Activated CD4-positive, CD25-positive, alpha-beta regulatory T cell treated with anti-CD3 and anti-CD28 coated beads, Interleukin-2, amount 50 U/mL, for 72 hours (primary cell): ENCODE data around the gene GANC.
"Not testable (repeated sequence)": the region's sequence is repeated elsewhere in the genome, so short reads cannot be mapped to it uniquely, and the experiment has no call there.

Source experiments
- DNase-seq: peaks from one replicate; pipeline ENCODE4 v3.0.0; 2021

GANC gene

DNA sequence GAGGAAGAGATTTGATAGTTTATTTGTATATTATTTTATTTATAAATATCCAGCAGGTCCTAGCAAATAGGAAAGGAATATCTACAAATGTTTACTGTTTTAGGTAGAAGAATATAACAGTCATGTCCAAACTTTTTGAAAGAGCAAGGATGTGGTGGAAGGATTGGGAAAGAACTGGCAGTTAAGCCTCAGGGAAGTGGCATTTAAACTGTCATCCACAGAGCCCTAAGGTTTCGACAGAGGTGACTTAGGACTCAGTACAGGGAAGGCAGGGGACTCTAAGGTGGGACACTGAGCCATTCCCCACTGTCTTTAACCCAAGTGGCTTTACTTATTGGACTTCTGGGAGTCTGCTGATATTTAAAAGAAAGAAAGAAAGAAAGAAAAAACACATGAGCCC is 12.0 kb downstream of the GANC start:
- no peak for DNase-seq

DNA sequence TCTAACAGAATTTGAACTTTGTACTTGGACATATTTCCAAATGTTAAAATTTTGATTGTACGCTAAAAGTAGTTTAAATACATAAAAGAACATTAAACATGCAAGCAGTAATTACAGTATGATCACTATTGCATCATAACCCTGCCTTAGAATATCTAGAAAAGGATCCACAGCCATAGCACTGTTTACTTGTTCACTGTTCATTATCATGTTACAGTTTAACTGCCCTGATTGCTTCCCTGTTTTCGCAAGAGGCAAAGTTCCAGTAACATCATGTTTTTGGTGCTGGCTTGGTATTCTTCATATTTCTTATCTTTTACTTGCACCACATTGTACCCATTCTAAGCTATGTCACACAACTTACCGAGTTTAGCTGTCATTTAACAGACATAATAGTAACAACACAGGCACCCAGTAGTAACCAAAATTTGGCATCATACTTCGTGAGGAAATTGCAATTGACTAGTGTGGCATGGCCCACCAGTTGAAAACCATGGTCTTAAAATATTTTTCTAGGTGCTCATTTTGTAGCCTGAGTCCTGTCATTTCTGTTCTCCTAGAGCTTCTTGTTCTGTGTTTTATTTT is 13.5 kb downstream of the GANC start:
- no peak for DNase-seq

DNA sequence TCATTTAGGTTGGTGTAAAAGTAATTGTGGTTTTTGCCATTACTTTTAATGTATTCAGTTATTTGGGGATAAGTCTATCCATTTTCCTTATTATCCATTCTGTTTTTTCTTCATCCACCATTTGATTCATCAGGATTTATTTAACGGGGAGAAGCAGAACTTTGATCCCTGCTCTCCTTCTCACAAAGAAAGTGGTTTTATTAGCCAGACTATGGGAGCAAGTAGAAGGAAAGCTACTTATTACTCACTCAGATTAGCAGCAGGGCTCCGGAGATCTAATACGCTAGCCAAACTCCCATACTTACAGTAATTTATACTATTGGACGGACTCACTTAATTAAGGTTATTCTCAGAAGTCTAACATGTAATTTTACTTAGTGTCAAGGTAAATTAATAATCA is 14.9 kb downstream of the GANC start:
- no peak for DNase-seq

DNA sequence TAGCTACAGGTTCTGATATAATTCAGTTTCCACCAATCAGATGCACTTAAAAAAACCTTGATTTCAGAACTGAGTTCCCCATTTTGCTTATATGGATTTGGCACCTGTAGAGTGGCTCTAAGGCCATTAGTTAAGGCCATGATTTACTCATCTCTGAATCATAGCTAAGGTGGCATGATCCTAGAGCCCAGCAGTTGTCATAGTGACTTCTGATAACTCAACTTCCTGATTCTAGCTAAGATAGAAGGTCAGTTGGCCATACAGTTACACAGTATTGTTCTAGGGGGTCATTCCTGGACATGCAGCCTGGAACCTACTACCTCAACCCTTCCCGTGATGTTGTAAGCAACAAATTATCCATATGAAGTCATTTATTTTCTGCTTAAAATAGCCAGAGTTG is 16.2 kb downstream of the GANC start:
- DNase-seq, result no peak

DNA sequence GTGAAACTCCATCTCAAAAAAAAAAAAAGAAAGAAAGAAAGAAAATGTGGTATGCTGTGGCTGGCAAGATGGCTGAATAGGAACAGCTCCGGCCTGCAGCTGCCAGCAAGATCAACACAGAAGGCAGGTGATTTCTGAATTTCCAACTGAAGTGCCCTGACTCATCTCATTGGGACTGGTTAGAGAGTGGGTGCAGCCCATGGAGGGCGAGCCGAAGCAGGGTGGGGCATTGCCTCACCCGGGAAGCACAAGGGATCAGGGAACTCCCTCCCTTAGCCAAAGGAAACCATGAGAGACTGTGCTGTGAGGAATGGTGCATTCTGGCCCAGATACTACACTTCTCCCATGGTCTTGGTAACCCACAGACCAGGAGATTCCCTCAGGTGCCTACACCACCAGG is 28.0 kb downstream of the GANC start:
- DNase-seq, result not testable (repeated sequence)

DNA sequence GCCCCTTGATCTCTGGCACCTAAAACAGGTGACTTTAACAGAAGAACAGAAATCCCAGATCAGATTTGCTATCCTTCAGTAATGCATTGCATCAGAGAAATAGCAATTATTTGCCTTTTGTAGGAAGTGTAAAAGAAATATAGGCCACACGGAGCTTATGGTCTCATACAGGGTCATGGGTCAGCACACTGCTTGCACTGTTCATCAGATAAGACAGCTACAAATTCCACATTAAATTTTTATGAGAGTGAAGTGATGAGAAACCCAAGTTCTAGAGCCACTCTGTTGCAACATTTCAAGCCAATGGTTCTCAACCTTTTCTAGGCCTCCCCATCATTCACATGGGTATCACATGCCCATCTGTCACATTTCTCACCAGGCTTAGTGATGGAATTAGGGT is 33.7 kb downstream of the GANC start:
- DNase-seq, result no peak

DNA sequence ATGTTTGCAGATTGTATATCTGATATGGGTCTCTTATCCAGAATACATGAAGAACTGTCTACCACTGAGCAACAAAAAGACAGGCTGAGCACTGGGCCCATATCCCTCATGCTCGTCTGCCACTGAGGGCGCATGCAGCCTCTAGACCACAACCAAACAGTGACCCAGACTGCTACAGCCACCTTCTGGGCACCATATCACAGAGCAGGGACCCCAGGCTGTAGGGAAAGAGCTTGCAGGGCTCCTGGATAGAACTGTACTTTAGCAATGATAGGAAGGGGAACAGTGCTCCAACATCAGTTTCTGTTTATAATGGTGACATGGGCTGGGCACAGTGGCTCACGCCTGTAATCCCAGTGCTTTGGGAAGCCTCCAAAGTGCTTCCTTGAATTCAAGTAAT is 40.5 kb downstream of the GANC start:
- no peak for DNase-seq

DNA sequence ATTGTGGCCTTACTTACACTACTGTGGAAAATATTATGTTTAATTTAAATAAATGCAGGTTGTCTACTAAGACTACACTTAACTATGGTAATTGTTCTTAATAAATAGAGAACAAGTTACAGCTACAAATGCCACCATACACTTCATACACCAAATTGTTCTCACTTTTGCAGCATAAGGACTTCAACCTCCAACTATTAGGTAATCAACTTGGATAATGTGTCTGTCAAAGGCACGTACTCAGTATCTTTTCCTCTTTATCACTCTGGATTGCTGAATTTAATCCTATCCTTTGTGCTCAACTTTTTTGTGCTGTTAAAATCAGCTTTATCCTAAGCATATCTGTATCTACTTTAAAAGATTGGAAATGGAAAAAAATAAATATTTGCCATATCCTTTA is 41.8 kb downstream of the GANC start:
- no peak for DNase-seq

DNA sequence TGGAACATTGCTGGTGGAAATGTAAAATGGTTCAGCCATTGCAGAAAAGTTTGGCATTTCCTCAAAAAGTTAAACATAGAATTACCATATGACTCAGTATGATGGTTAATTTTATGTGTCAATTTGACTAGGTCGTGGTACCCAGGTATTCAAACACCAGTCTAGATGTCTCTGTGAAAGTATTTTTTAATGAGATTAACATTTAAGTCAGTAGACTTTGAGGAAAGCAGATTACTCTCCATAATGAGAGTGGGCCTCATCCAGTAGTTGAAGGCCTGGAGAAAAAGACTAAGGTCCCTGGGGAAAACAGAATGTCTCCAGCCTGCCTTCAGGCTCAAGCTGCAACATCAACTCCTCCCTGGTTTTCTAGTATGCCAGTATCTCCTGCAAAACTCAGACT is 42.5 kb downstream of the GANC start:
- no peak for DNase-seq

DNA sequence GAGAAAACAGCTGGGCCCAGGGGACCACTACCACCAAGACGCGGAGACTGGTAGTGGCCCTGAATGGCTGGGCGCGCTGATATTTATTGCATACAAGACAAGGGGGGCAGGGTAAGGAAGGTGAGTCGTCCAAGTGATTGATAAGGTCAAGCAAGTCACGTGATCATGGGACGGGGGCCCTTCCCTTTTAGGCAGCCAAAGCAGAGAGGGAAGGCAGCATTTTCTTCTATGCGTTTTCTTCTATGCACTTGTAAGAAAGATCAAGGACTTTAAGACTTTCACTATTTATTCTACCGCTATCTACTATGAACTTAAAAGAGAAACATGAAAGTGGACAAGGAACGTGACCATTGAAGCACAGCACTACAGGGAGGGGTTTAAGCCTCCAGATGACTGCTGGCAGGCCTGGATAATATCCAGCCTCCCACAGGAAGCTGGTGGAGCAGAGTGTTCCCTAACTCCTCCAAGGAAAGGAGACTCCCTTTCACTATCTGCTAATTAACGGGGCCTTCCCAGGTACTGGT is 43.3 kb downstream of the GANC start:
- not testable (repeated sequence) for DNase-seq

DNA sequence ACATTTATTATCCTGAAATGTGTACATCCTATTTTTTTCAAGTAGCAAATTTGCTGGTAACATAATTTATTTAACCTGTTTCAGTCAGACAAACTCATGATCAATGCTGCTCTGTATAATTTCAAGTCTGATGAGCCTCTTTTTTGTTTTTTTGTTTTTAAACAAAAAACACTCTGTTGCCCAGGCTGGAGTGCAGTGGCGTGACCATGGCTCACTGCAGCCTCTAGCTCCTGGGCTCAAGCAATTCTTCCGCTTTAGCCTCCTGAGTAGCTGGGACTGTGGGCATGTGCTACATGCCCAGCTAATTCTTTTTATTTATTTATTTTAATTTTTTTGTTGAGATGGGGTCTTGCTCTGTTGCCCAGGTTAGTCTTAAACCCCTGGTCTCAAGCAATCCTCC is 46.2 kb downstream of the GANC start:
- DNase-seq, result no peak

DNA sequence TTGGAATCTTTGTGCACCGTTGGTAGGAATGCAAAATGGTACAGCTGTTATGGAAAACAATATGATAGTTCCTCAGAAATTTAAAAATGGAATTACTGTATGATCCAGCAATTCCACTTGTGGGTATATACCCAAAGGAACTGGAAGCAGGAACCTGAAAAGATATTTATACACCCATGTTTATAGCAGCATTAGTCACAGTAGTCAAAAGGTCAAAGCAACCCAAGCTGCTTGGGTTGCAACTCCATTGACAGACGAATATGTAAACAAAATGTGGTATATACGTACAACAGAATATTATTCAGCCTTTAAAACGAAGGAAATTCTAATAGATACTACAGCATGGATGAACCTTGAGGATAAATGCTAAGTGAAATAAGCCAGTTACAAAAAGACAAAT is 51.3 kb downstream of the GANC start:
- no peak for DNase-seq

DNA sequence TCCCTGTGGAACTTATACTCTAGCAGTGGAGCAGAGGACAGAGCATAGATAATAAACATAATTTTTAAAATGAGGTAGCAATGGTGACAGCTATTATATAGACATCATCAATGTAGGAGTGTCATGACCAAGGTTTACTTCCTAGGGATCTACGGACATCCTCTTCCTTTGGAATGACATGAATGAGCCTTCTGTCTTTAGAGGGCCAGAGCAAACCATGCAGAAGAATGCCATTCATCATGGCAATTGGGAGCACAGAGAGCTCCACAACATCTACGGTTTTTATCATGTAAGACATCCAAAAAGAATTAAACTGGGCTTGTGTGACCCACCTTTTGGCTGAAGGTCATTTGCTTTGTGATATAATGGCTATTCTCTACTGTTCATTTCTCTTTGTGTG is 56.2 kb downstream of the GANC start:
- DNase-seq, result no peak

DNA sequence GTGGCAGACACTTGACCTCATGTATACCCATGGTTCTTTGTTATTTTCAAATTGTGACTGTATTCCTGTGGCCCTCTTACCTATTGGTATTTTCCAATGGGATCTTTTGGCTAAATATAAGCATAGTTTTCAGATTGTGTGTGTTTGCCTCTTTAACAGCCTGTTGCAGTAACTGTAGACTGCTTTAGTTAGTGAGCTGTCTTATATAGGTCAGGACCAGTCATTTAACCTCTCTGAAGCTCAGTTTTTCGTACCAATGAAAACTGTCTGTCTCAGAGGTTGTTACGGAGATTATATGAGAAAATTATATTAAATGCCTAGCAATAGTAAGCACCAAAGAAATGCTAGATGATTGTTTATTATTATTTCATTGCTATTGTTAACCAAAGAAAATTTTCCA is 57.0 kb downstream of the GANC start:
- DNase-seq, result no peak

DNA sequence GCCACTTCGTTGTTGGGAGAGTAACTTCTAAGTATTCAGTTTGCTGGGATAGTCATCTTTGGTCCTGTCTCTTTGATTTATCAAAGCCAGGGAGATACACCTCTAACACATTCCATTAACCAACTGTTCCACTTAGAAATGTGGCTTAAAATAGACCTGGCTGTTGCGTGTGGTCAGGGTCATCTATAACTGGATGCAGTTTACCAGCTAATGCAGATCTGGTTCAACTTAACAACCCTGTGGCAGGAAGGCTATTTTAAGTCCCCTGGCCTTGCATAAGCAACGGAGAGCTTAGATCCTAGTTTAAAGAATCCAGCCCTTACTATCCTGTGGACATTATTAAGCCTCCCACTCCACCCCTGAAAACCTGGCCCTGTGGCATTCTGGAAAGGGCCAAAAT is 58.2 kb downstream of the GANC start:
- DNase-seq, result no peak

DNA sequence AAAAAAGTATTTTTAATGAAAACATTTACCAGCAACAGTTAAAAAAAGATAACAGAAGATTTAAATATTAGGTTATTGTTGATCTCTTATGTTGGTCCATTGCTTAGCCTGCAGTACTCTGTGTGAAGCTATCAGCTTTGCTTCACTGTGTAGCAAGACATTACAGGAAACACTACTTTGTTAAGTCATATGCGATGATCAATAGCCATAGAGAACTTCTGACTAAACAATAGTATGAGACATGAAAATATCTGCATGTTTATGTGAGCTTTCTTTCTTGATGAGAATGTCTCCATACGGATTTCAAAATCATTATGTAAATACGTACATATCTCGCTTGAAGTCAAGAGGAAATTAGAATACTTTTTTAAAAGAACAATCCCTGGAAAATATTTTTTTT is 59.3 kb downstream of the GANC start:
- DNase-seq, result no peak

DNA sequence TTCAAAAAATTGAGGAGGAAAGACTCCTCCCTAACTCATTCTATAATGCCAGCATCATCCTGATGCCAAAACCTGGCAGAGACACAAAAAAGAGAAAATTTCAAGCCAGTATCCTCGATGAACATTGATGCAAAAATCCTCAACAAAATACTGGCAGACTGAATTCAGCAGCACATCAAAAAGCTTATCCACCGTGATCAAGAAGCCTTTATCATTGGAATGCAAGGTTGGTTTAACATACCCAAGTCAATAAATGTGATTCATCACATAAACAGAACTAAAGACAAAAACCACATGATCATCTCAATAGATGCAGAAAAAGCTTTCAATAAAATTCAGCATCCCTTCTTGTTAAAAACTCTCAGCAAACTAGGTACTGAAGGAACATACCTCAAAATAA is 62.1 kb downstream of the GANC start:
- DNase-seq, result no peak

DNA sequence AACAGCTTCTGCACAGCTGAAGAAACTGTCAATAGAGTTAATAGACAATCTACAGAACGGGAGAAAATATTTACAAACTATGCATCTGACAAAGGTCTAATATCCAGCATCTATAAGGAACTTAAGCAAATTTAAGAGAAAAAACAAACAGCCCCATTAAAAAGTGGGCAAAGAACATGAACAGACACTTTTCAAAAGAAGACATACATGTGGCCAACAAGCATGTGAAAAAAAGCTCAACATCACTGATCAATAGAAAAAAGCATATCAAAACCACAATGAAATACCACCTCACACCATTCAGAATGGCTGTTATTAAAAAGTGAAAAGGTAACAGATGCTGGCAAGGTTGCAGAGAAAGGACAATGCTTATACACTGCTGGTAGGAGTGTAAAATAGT is 63.6 kb downstream of the GANC start:
- not testable (repeated sequence) for DNase-seq

DNA sequence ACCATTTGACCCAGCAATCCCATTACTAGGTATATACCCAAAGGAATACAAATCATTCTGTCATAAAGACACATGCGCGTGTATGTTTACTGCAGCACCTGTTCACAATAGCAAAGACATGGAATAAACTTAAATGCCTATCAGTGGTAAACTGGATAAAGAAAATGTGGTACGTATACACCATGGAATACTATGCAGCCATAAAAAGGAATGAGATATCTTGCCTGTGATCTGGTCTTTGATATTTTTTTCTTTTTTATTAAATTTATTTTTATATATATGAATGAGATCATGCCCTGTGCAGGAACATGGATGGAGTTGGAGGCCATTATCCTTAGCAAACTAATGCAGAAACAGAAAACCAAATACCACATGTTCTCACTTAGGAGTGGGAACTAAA is 64.1 kb downstream of the GANC start:
- not testable (repeated sequence) for DNase-seq

DNA sequence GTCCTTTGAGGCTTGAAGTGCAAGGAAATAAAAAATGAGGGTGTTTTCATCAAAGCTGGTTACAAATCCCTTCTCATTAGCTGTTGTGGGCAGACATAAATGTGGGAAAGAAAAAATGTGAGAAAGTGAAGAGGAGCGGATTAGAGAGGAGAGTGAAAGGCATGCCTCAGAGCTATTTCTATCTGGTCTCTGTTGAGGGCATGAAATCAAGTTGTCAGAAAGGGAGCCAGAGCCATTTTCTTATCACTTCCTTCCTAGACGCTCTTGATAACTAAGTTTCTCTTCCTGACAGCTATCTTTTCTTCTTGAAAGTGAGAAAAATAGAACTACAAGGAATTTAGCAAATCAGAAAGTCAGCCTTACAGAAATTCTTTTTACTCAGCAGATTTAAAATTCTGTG is 65.5 kb downstream of the GANC start:
- DNase-seq, result no peak

DNA sequence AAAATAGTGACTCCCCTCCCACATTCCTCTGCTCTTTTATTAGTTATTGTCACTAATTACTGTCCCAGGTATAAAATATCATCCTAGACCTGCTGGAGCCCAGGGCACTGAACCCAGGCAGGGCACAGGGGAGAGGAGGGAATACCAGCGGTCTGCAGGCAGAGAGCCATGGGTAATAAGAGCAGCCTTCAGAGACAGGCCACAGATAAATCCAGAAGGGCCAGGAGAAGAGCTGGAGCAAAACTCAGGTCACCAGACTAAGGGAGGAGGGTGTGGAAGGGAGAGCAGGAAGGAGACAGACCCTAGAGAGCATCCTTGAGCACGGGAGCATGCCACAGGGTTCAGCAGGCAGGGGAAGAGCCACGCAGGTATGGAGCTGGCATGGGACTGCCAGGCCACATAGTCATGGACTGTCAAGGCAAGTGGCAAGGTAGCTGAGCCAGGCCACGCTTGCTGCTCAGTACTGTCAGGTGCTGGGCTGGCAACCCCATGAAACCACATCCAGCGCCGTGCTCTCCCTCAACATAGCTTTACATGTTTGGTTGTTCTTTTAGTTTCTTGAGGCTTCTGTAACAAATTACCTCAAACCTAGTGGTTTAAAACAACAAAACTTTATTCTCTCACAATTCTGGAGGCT is 70.7 kb downstream of the GANC start:
- DNase-seq, result no peak

DNA sequence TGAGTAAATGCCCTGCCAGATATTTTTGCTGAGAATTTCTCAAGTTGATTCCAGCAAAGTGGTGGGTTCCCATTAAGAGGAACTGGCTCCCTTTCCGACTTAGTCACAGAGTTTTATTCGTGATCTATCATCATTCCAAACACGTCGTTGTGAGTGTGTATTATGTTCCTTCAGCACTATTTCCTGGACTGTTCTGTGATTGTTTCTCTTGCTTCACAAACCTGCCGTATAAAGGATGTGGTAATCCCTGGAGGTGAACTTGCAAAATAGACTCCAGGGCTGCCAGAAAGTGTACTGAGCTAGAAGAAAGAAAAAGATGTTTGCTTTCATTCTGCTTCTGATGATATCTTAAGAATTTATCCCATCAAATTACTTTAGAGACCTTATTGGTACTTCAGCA is 71.8 kb downstream of the GANC start:
- no peak for DNase-seq

DNA sequence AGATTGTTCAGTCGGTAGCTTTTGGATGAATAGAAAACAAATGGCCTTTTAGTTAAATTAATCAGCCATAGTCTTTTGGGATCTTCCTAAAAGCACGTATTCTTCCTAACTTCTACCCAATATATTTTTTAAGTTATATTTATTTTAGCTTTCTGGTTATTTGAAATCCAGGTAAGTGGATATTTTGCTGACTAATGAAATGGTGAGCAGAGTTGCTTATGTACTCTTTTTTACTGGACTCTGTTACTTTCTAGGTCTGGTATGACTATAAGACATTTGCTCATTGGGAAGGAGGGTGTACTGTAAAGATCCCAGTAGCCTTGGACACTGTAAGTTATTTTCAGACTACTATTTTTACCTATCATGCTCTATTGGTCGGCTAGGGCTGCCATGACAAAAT is 72.5 kb downstream of the GANC start:
- no peak for DNase-seq

DNA sequence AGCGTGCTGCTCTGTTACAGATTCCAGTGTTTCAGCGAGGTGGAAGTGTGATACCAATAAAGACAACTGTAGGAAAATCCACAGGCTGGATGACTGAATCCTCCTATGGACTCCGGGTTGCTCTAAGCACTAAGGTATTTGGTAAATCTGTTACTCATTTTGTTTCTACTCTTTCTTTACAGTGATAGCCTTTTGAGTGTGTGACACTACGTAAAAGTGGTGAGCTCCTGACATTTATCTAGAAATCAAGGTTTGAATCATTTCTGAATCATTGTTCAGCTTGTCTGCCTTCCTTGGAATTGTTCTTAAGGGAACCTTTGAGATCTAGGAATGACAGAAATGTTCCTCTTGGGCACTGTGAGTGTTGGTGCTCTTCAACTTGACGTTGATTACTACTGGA is 75.1 kb downstream of the GANC start:
- no peak for DNase-seq

DNA sequence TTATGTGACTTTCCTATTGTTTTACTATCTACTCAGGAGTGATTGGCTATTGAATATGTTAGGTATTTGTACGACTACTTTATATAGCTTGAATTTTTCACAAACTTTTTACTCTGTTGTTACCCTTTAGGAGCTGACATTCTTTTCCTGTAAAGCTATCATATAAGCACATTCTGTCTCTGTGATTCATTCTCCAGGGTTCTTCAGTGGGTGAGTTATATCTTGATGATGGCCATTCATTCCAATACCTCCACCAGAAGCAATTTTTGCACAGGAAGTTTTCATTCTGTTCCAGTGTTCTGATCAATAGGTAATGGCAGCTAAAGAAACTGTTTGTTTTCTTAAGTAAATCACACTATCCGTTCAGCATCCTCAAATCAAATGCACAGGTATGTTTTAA is 76.2 kb downstream of the GANC start:
- DNase-seq, result no peak
